Measurements from ENCODE around the gene GPRIN3.

GPRIN3 gene

GRCh38 chr4:89308161-89308500, 531 bp upstream of the GPRIN3 start:
- peak overlapping the region; percentile 47 for H3K4me3 ChIP-seq (replicated peaks; ENCODE audit: low read depth, low read length)
- TF ChIP-seq CTCF (IDR thresholded peaks at IDR 0.05; ENCODE audit: low read depth, low read length, missing control alignments), result no peak

GRCh38 chr4:89307178-89307445, 488 bp downstream of the GPRIN3 start:
- no peak for DNase-seq (ENCODE audit: extremely low read depth, low read depth)
- H3K4me3 ChIP-seq (replicated peaks; ENCODE audit: low read depth, low read length), result peak overlapping the region; percentile 47
- no peak for TF ChIP-seq CTCF (IDR thresholded peaks at IDR 0.05; ENCODE audit: low read depth, low read length, missing control alignments)

More at GRCh38 chr4:89308161-89308500, 531 bp upstream of the GPRIN3 start:
- DNase-seq (ENCODE audit: extremely low read depth, low read depth), result no peak

GRCh38 chr4:89306486-89307177, 968 bp downstream of the GPRIN3 start:
- TF ChIP-seq CTCF (IDR thresholded peaks at IDR 0.05; ENCODE audit: low read depth, low read length, missing control alignments), result no peak
- no peak overlapping the region for H3K4me3 ChIP-seq (replicated peaks; ENCODE audit: low read depth, low read length)
- DNase-seq (ENCODE audit: extremely low read depth, low read depth), result no peak

GRCh38 chr4:89305712-89306437, 1.7 kb downstream of the GPRIN3 start:
- no peak for DNase-seq (ENCODE audit: extremely low read depth, low read depth)

DNA sequence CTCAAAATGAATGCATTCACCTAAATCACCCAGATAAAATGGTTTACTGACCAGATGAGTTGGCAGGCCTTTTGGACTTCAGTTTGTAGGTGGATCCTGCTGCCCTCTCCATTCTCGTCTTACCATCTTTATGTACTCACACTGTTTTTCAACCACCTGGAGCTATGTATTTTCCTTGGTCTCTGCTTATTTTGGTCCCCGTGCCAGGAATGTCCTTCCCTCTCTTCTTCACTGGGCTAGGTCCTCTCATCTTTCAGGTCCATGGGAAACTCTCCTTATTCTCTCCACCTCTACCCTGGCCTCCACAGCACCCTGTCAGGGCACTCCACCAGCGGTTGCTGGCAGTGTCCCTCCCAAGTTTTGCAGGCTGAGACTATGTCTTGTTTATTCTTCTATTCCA, 2.6 kb downstream of the GPRIN3 start:
- DNase-seq (ENCODE audit: extremely low read depth, low read depth), result no peak
- TF ChIP-seq CTCF (IDR thresholded peaks at IDR 0.05; ENCODE audit: low read depth, low read length, missing control alignments), result no peak
- H3K4me3 ChIP-seq (replicated peaks; ENCODE audit: low read depth, low read length), result no peak overlapping the region

More at GRCh38 chr4:89305712-89306437, 1.7 kb downstream of the GPRIN3 start:
- TF ChIP-seq CTCF (IDR thresholded peaks at IDR 0.05; ENCODE audit: low read depth, low read length, missing control alignments), result no peak
- no peak overlapping the region for H3K4me3 ChIP-seq (replicated peaks; ENCODE audit: low read depth, low read length)

DNA sequence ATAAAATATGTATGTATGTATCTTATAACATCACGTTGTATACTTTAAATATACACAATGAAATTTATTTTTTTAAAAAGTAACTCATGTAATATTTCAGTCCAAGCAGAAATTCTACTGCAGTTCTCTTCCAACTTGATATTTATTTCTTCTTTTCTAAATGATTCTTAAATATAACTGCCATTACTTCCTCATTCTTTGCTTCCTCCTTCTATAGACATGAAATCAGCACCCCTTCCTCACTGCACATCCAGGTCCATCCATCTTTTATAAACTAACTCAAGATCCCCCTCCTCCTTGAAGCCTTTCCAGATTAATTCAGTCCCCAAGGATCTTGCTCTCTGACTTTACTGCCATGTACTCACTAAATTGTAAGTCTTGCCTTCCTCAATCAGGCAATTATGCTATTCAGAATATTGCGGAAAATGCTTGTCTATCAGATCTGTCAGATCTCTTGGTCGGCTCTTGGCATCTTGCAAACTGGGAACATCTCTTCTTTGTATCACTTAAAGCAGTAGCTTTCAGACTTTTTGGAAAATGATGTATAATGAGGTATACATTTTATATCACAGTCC, 3.7 kb downstream of the GPRIN3 start:
- no peak overlapping the region for H3K4me3 ChIP-seq (replicated peaks; ENCODE audit: low read depth, low read length)
- no peak for TF ChIP-seq CTCF (IDR thresholded peaks at IDR 0.05; ENCODE audit: low read depth, low read length, missing control alignments)
- DNase-seq (ENCODE audit: extremely low read depth, low read depth), result no peak

Measured in HFF-Myc (cell line).